Activated gamma-delta T cell treated with Interleukin-2 at 50 U/mL for 16 hours (primary cell): ENCODE results near the gene ZNF324.
"Not testable (repeated sequence)": the region's sequence is repeated elsewhere in the genome, so short reads cannot be mapped to it uniquely, and the experiment has no call there.

Source experiments
- DNase-seq: peaks from one replicate; pipeline ENCODE4 v3.0.0-alpha.2; 2020

The ZNF324 gene

GRCh38 chr19:58473775-58474174, 6.9 kb downstream of the ZNF324 start:
- no peak for DNase-seq

GRCh38 chr19:58474291-58474996, 7.6 kb downstream of the ZNF324 start:
- no peak for DNase-seq

- DNase-seq: no peak
Measured at GRCh38 chr19:58474997-58475713, 8.3 kb downstream of the ZNF324 start.

GRCh38 chr19:58475714-58476497, 9.0 kb downstream of the ZNF324 start, which contains the start of gene ZNF446:
Gene ZNF446 (plus strand): TSS chr19:58476352. CDS start chr19:58477219, 867 bp downstream.
- peak; percentile 95 for DNase-seq

GRCh38 chr19:58476498-58477015, 9.7 kb downstream of the ZNF324 start:
- no peak for DNase-seq

GRCh38 chr19:58477130-58477529, 10.2 kb downstream of the ZNF324 start:
- no peak for DNase-seq

- no peak for DNase-seq
Measured at GRCh38 chr19:58477871-58478270, 11.0 kb downstream of the ZNF324 start.

GRCh38 chr19:58479303-58479702, 12.4 kb downstream of the ZNF324 start:
- no peak for DNase-seq

- DNase-seq: no peak
Measured at GRCh38 chr19:58479736-58480480, 13.0 kb downstream of the ZNF324 start.

GRCh38 chr19:58480481-58480830, 13.6 kb downstream of the ZNF324 start:
- no peak for DNase-seq

GRCh38 chr19:58480831-58481230, 14.0 kb downstream of the ZNF324 start:
- no peak for DNase-seq

GRCh38 chr19:58482372-58482771, 15.5 kb downstream of the ZNF324 start:
- DNase-seq: no peak

- no peak for DNase-seq
Measured at GRCh38 chr19:58483776-58484175, 16.9 kb downstream of the ZNF324 start.

GRCh38 chr19:58484349-58484748, 17.5 kb downstream of the ZNF324 start:
- DNase-seq: not testable (repeated sequence)

- no peak for DNase-seq
Measured at GRCh38 chr19:58491393-58491792, 24.5 kb downstream of the ZNF324 start.

GRCh38 chr19:58492265-58492664, 25.4 kb downstream of the ZNF324 start:
- DNase-seq: no peak

- no peak for DNase-seq
Measured at GRCh38 chr19:58497634-58498170, 30.8 kb downstream of the ZNF324 start.

GRCh38 chr19:58498316-58499020, 31.6 kb downstream of the ZNF324 start:
- DNase-seq: no peak

GRCh38 chr19:58499021-58499927, 32.4 kb downstream of the ZNF324 start:
- peak; percentile 93 for DNase-seq

- DNase-seq: no peak
Measured at GRCh38 chr19:58500242-58500641, 33.4 kb downstream of the ZNF324 start.
